ENCODE results near the gene VPS50.
"Not testable (repeated sequence)": the region's sequence is repeated elsewhere in the genome, so short reads cannot be mapped to it uniquely, and the experiment has no call there.

VPS50 gene

DNA sequence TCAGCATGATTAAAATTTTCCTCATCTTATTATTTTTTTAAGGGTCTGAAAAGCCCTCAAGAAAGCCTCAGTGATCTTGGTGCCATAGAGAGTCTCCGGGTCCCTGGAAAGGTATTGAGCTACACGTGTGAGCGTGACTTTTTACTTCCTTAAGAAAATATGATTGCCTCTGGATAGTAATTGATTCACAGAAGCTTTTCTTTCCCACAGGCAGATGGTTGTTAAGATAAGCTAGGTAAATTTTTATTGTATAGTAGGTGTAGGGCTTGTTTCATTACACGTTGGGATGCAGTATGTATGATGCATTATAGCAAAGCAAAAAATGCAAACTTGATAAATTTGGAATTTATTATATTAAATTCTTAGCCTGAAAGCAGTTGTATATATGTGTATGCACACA is 7.7 kb downstream of the VPS50 start:
- DNase-seq: no peak

DNA sequence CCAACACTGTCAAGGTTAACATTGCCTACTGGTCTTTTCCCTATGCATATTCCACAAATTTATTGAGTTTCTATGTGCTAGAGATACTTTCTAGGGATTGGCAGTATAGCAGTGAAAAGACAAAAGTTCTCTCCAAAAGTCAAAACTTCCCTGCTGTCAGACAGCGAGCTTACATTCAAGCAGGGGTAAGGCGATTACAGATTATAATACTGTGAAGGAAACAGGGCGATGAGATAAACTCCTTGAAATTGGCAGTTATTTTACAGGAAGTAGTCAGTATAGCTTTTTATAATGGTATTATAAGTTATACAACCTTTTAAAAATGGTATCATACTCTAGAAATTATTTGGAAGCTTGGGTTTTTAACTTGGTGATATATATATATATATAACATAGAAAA is 9.9 kb downstream of the VPS50 start:
- DNase-seq: no peak

DNA sequence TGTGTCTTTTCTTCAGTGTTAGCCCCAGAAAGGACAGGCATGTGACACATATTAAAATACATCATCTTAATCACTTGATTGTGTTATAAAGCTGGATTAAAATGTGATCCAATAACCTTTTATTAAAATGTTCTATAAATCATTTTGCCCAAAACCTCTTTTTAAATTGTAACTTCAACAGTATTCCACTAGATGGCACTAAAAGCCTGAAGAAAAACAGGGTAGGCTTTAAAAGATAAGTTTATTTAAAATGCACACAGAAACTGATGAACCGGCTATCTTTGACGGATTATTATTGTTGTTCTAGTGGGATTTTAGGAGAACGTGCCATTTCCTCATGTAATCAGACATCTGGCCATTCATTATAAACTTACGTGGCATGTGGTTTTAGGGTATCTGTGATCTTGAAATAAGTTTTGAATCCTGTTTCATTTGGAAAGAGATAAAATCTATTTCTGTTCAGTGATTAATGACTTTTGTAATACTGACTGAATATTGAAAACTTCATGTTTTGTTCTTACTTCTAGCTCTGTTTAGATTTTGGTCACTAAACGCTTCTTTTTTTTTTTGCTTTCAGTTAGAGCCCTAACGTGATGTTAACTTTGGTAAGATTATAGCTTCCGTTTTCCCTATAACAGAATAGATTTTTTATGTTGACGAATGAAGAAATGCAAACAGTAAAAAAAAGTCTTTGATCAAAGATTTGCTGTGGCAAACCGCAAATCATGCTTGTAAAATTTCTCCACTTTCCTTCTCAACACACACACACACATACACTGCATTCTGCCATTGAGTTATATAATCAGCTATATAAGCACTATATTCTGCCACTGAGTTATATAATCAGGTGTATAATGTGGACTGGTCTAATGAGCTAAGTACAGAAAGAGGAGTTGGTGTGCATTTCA is 13.6 kb downstream of the VPS50 start:
- DNase-seq: peak; percentile 22

DNA sequence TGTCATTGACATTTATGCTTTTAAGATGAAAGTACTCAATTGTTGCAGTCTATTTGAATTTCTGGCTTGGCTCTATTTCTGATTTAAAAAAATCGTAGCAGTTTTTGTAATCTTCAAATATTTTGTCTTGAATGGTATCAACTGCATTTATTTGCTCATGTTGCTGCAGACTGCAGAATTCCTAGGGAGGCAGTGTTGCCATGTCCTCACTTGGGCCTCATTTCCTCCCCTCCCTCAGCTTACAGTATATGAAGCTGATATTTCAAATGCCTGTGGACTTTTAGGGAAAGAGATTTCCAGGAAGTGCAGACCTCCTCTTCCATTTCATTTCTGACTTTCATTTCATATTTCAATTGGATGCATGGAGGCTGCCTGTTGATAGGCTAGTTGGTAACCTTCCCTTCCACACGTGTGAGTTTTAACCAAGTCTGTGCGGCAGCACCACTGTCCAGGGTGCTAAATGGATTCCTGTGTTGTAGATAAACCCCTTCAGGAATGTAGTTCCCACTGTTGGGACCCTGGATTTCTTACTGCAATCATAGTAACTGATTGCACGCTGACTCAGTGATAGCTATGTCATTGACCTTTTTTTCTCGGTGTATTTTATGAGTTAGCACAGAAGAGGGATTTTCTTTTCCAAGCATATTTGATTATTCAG is 17.5 kb downstream of the VPS50 start:
- DNase-seq: no peak

DNA sequence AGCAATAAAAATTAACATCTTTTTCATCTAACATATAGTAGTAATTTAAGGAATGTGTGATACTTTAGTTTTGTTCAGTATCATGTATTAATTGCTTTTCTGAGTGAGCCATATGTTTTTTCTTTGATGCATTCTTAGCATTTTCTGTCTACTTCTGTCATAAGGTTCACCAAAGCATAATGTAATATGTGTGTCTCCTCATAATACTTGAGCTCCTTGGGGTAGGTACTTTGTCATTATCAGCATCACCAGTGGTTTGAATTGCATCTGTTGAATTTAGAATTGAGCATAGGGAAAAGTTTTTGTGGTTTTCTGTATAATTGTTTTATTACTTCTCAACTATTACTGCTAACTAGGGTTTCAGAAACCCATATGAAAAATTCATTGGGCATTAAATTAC is 26.5 kb downstream of the VPS50 start:
- DNase-seq: no peak

DNA sequence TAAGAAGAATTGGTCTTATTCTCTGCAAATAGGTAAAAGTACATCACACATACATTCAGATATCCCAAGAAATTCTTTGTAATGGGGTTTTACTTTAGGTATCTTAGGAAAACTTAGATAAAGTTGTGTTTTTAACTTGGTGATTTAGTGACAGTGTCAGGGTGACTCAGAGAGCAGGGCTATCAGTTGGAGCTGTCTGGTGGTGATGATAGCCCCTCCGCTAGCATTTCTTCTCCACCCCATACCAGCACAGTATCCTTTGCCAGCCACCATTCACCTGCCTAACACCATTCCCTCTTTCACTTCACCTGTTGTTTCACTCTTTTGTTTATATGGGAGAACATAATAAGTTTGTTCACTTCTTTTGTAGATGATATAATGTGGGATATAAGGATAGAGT is 30.4 kb downstream of the VPS50 start:
- no peak for DNase-seq

GRCh38 chr7:93265220-93265619 is 33.1 kb downstream of the VPS50 start:
- no peak for DNase-seq

- DNase-seq: no peak
Measured at GRCh38 chr7:93279541-93279940, 47.4 kb downstream of the VPS50 start.

DNA sequence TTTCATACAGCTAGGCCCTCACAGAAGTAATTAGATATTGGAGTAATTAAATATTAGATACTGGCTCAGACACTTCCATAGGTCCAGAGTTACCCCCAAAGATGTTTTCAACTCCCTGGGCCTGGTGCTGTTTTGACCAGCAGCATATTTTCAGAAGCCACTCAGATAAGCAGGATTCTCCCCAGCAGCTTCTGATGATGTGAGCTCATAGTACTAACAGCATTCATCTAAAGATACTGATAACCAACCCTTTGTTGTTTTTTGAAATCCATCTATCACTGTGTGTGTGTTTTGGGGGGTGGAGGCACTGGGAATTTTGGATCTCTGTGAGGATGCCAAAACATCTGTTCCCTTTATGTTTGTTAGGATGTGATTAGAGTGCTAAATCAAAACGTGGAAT is 52.7 kb downstream of the VPS50 start:
- DNase-seq: no peak

DNA sequence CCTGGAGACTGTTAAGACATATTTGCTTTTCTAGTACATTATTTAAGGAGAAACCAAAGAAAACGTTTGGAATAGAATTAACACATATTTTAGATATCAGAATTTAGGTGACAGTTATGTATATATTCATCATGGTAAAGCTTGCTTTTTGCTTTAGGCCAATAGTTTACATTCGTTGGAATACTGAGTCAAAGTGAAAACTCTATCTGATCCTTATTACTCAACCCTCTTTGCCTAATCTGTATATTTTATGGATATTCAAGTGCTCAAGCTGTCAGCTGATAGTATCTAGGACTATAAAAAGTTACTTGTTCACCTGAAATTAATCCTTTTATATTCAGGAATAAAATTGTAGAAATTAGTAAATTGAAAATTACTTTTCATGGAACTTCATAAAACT is 61.1 kb downstream of the VPS50 start:
- no peak for DNase-seq

- no peak for DNase-seq
Measured at GRCh38 chr7:93298206-93298605, 66.0 kb downstream of the VPS50 start.

- no peak for DNase-seq
Measured at GRCh38 chr7:93298671-93299070, 66.5 kb downstream of the VPS50 start.

- no peak for DNase-seq
Measured at GRCh38 chr7:93301736-93302135, 69.6 kb downstream of the VPS50 start.

DNA sequence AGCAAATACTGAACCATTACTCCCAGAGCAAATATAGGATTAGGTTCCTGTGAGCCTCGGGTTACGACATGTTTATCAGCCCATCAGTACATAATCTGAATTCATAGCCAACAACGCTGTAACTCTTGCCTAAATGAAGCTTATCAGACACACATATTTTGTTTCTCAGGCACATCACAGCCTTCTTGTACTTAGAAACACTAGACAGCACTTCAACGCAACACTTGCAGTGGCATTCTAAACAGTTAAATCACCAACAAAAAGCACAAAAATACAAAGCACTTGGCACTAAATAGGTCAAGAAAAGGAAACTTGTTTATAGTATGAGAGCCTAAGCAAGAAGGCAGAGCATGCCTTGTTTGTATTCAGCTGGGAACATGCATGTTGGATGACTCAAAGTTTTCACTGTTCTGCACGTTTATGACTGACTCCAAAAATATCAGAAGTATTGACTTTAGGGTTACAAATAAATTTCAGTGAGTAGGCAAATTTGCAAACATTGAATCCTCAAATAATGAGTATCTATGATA is 75.0 kb downstream of the VPS50 start:
- no peak for DNase-seq

DNA sequence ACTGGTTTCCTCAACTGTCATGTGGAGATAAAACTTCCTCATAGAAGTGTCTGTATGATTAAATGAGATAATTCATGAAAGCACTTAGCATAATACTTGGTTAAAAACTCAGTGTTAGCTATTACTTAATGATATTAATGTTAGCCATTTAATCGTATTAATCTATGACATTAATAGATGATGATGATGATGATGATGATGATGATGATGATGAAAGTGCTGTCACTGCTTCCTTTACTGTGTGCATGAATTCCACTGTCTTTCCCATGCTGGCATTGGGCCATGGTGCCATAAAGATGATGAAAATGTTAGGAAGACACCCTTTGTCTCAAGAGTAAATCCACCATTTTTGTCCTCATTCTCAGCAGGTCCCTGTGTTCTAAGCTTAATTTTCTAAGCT is 75.8 kb downstream of the VPS50 start:
- DNase-seq: no peak

DNA sequence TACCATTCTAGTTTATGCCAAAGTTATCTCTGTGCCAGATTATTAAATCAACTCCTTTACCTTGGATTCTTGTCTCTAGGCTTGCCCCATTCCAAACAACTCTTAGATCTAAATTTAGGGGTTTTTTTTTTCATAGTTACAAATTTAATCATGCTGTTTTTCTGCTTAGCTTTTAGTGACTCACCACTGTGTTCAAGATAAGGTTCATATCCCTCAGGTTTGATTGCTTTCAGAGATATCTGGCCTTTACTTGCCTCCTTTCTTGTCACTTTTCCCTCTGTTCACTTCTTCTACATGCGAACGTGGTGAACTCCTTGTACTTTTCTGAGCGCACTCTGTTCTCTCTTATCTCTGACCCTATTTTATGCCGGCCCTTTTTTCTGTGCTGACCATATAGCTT is 78.2 kb downstream of the VPS50 start:
- no peak for DNase-seq

DNA sequence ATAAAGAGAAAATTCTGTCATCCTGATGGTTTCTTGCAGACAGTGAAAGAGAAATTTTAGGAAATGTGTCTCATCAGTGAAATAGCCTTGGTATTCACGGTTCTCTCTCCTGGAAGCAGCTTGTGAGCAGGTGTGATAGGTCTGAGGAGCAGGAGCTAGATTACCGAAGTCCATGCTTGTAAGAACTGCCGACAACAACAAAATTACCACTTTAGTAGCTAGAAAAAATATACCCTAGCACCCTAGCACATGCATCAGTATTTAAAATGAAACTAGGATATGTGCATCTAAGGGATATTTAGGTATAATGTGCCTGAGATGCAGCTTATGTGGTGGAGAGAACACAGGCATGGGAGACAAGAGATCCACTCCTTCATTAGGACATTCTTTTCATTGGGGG is 82.3 kb downstream of the VPS50 start:
- DNase-seq: no peak

DNA sequence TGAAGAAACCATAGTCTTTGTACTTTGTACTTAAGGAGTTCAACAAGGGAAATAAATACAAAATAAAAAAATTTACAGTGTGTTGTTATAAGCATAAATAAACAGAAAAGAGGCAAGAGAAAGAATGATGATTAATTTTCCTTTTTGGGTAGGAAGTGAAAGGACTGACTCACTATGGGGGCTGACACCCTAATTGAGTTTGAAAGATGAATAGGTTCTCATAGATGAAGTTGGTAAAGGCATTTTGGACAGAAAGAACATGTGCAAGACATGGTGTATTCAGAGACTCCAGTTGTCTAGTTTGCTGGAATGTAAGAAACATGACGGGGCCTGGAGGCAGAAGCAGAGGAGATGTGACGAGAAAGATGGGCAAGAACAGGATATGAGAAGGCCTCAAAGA is 83.7 kb downstream of the VPS50 start:
- DNase-seq: no peak

- DNase-seq: no peak
Measured at GRCh38 chr7:93316730-93317129, 84.6 kb downstream of the VPS50 start.

DNA sequence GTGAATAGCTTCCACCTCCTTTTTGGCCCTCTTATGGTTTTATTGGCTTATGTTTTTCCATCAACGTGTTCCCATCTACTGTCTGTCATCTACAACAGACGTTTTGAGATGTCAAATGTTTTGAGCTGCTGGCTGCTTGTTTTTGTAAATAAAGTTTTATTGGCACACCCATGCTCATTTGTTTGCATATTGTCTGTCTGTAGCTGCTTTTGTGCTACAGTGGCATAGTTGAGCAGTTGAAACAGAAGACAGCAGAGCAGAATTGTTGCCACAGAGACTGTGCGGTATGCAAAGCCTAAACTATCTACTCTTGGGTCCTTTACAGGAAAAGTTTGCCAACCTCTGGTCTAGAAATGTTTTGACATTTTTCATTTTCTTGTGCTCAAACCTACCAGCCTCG is 88.7 kb downstream of the VPS50 start:
- DNase-seq: no peak

DNA sequence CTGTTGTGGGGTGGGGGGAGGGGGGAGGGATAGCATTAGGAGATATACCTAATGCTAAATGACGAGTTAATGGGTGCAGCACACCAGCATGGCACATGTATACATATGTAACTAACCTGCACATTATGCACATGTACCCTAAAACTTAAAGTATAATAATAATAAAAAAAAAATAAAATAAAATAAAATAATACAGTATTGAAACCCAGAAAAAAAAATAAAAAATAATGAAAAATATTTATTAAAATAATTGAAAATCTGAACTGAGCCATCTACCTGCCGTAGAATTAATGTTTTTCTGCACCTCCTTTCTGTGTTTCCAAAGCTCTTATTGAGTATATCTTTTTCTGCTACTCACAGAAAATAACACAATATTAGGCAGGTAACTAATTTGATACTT is 94.1 kb downstream of the VPS50 start:
- DNase-seq: not testable (repeated sequence)

DNA sequence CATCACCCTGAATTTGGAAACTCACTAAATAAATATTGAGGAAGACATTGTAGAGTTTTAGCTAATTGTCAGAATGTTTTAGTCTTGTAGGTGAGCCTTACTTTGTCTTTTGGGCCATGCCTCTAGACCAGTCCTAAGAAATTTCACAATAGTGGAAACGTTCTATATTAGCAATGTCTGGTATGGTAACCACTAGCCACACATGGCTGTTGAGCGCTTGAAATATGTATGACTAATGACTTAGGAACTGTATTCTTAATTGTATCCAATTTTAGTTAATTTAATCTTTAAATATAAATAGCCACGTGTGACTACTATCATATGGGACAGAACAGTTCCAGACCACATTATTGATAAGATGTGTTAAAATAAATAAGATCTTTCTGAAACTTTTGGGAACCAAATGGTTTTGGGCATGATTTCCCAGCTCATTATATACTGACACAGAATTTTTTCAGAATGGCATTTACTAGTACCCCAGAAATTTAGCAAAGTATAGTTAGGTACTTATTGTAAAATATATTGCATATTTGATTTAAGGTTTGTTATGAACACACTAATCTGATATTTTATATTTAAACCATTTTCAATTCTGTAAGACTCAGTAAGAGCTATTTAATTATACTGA is 95.0 kb downstream of the VPS50 start:
- no peak for DNase-seq

DNA sequence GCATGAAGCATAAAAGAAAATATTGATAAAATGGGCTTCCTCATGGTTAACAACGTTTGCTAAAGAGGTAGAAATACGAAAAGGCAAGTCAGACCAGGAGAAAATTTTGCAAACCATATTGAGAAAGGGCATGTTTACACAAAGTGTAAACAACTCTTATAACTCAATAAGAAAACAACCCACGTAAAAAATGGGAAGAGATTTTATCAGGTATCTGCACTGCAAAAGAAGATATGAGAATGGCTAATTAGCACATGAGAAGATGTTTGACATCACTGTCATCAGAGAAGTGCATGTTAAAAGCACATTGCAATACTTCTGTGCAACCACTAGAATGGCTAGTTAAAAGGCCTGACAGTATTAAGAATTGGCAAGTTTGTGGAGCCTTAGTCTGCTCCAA is 99.5 kb downstream of the VPS50 start:
- no peak for DNase-seq

GRCh38 chr7:93332172-93332571 is 100.0 kb downstream of the VPS50 start:
- DNase-seq: no peak

Data from NCI-H2227 treated with DMSO at 0.1 percent for 48 hours (cell line).